IPS-15b (cell line): Measurements from ENCODE around the gene LMBR1.
"Not testable (repeated sequence)": the region's sequence is repeated elsewhere in the genome, so short reads cannot be mapped to it uniquely, and the experiment has no call there.

Experiments used
- H3K27me3 ChIP-seq: one replicate; pipeline ENCODE4 v1.6.1; 2013; ENCODE audit warnings: low read length; ENCODE audit not compliant: control insufficient read depth, insufficient read depth
- H3K36me3 ChIP-seq: one replicate; pipeline ENCODE4 v1.6.1; 2013; ENCODE audit warnings: low read length; ENCODE audit not compliant: control insufficient read depth, insufficient read depth
- H3K4me1 ChIP-seq: one replicate; pipeline ENCODE4 v1.6.1; 2013; ENCODE audit warnings: mild to moderate bottlenecking, low read length; ENCODE audit not compliant: control insufficient read depth, insufficient read depth
- H3K4me3 ChIP-seq: one replicate; pipeline ENCODE4 v1.5.1; 2013; ENCODE audit warnings: low read depth, low read length
- H3K9ac ChIP-seq: one replicate; pipeline ENCODE4 v1.6.1; 2013; ENCODE audit warnings: low read depth, mild to moderate bottlenecking, low read length
- H3K9me3 ChIP-seq: one replicate; pipeline ENCODE4 v1.6.1; 2013; ENCODE audit warnings: mild to moderate bottlenecking, low read length; ENCODE audit not compliant: control insufficient read depth, insufficient read depth

LMBR1 gene

GRCh38 chr7:156656598-156656997, 236.4 kb downstream of the LMBR1 start:
- Histone ChIP-seq H3K9ac (no peak overlapping the region), H3K27me3 (no peaks in the 10 kb centered on the region), H3K4me3 (no peak overlapping the region), H3K4me1 (no peaks in the 10 kb centered on the region), H3K36me3 (no peaks in the 10 kb centered on the region), H3K9me3 (no peaks in the 10 kb centered on the region)

GRCh38 chr7:156655983-156656382, 237.0 kb downstream of the LMBR1 start:
- Histone ChIP-seq H3K4me3 (no peak overlapping the region), H3K27me3 (no peaks in the 10 kb centered on the region), H3K36me3 (no peaks in the 10 kb centered on the region), H3K9me3 (no peaks in the 10 kb centered on the region), H3K9ac (no peak overlapping the region), H3K4me1 (no peaks in the 10 kb centered on the region)

- Histone ChIP-seq H3K4me1 (no peaks in the 10 kb centered on the region), H3K9me3 (peaks cover 2% of the 10 kb centered on the region), H3K4me3 (no peak overlapping the region), H3K36me3 (no peaks in the 10 kb centered on the region), H3K9ac (no peak overlapping the region), H3K27me3 (no peaks in the 10 kb centered on the region)
Observed at GRCh38 chr7:156655251-156655650, 237.7 kb downstream of the LMBR1 start.

GRCh38 chr7:156654511-156655234, 238.3 kb downstream of the LMBR1 start:
- no peaks in the 10 kb centered on the region for H3K27me3 ChIP-seq
- H3K4me1 ChIP-seq, result no peaks in the 10 kb centered on the region
- H3K4me3 ChIP-seq, result no peak overlapping the region
- no peak overlapping the region for H3K9ac ChIP-seq
- no peaks in the 10 kb centered on the region for H3K36me3 ChIP-seq
- H3K9me3 ChIP-seq, result peaks cover 3% of the 10 kb centered on the region

DNA sequence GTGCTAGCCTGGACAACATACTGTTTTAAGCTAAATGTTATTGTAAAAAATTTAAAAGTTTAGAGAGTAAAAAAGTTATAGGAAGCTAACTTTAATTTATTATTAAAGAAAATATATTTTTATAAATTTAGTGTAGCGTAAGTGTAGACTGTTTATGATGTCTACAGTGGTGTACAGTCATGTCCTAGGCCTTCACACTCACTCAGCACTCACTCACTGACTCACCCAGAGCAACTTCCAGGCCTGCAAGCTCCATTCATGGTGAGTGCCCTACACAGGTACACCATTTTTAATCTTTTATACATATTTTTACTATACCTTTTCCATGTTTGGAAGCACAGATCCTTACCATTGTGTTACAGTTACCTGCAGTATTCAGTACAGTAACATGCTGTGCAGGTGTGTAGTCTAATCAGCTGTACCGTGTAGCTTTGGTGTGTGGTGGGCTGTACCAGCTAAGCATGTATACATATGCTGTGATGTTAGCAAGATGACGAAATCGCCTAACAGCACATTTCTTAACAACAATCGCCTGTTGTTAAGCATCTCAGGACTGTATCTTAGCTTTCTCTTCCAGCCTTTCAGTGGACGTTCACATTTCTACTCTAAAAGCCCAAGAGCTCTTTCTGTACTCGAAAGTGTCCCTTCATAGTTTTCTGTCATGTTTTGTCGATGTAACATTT, 240.0 kb downstream of the LMBR1 start:
- no peak overlapping the region for H3K9ac ChIP-seq
- no peak overlapping the region for H3K4me3 ChIP-seq
- H3K4me1 ChIP-seq, result no peaks in the 10 kb centered on the region
- no peaks in the 10 kb centered on the region for H3K27me3 ChIP-seq
- H3K9me3 ChIP-seq, result peaks cover 3% of the 10 kb centered on the region
- no peaks in the 10 kb centered on the region for H3K36me3 ChIP-seq

- H3K9me3 ChIP-seq, result peaks cover 3% of the 10 kb centered on the region
- no peaks in the 10 kb centered on the region for H3K27me3 ChIP-seq
- no peak overlapping the region for H3K4me3 ChIP-seq
- no peaks in the 10 kb centered on the region for H3K36me3 ChIP-seq
- no peaks in the 10 kb centered on the region for H3K4me1 ChIP-seq
- no peak overlapping the region for H3K9ac ChIP-seq
Observed at GRCh38 chr7:156651474-156651873, 241.5 kb downstream of the LMBR1 start.

GRCh38 chr7:156650042-156650441, 242.9 kb downstream of the LMBR1 start:
- no peaks in the 10 kb centered on the region for H3K4me1 ChIP-seq
- no peaks in the 10 kb centered on the region for H3K27me3 ChIP-seq
- H3K4me3 ChIP-seq, result no peak overlapping the region
- H3K9me3 ChIP-seq, result peaks cover 3% of the 10 kb centered on the region
- no peaks in the 10 kb centered on the region for H3K36me3 ChIP-seq
- H3K9ac ChIP-seq, result no peak overlapping the region

GRCh38 chr7:156647330-156647729, 245.7 kb downstream of the LMBR1 start:
- H3K4me1 ChIP-seq, H3K9me3 ChIP-seq: not testable (repeated sequence)

DNA sequence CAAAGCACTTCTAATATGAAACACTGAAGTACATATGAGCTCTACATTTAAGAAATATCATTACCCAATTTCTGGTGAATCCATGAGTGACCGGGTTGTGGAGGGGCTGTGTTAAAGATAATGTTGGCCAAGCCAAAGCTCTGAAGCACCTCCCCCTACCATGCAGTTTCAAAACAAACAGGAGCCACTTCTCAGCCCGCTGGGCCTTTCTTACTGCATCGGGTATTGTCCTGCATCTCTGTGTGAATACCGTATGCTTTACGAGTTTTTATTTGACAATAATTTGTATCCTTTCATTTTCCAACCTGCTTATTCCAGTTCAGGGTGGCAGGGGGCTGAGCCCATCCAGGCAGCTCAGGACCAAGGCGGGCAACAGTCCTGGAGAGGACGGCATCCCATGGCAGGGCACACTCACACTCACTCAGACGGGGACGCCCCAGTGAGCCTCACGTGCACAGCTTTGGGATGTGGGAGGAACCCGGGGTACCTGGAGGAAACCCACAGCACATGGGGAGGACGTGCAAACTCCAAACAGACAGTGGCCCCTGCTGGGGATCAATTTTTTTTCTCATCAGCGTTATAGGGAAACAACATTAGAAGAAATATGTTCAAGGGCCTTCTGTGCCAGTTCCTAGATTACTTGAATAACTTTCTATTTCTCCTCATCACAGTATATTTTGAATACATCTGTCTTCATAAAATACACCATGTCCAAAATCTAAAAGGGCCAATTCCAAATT, 250.5 kb downstream of the LMBR1 start:
- Histone ChIP-seq H3K36me3 (no peaks in the 10 kb centered on the region), H3K4me1 (peaks cover 9% of the 10 kb centered on the region), H3K9me3 (no peaks in the 10 kb centered on the region), H3K27me3 (peaks cover 4% of the 10 kb centered on the region), H3K4me3 (no peak overlapping the region), H3K9ac (no peak overlapping the region)

More at GRCh38 chr7:156647330-156647729, 245.7 kb downstream of the LMBR1 start:
- H3K9ac ChIP-seq, H3K4me3 ChIP-seq, H3K27me3 ChIP-seq, H3K36me3 ChIP-seq: not testable (repeated sequence)

DNA sequence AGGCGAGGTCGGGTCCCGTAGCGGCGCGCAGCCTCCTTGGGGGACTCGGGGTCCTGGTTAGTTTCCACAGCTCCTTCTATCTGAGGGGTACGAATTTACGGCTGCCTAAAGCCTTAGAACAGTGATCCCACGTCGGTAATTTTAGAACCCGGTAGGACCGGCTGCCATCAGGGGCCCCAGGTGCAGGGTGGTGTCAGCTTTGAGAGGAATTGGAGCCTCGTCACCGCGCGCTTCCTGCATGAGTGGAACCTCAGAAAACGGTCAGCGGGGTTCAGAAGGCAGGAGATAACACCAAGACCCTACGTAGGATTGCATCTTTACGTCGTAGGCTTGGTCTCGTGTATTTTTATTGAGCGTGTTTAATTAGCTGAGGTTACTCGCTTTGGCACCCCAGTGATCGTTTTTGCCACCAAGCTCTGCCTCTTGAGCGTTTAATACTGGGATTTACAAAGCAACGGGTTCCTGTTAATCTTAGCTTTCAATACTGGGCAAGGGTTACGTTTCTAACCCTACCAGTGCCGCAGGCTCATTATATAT, 252.0 kb downstream of the LMBR1 start:
- H3K36me3 ChIP-seq, result no peaks in the 10 kb centered on the region
- no peaks in the 10 kb centered on the region for H3K9me3 ChIP-seq
- H3K4me3 ChIP-seq, result peak overlapping the region; percentile 81
- peaks cover 4% of the 10 kb centered on the region for H3K27me3 ChIP-seq
- H3K4me1 ChIP-seq, result peaks cover 9% of the 10 kb centered on the region
- H3K9ac ChIP-seq, result peak overlapping the region; percentile 90

- no peaks in the 10 kb centered on the region for H3K36me3 ChIP-seq
- H3K4me1 ChIP-seq, result peaks cover 9% of the 10 kb centered on the region
- H3K27me3 ChIP-seq, result peaks cover 4% of the 10 kb centered on the region
- no peaks in the 10 kb centered on the region for H3K9me3 ChIP-seq
- H3K9ac ChIP-seq, result peak within 1 kb of the TSS; percentile 90
- peak within 1 kb of the TSS; percentile 81 for H3K4me3 ChIP-seq
Observed at GRCh38 chr7:156640257-156640948, 252.6 kb downstream of the LMBR1 start, which contains the start of gene RNF32. Gene RNF32 (plus strand): TSS chr7:156640774. CDS start chr7:156643878, 3,104 bp downstream.
